ENCODE results near the gene ITGB8.
A peak's percentile ranks its signal among the peaks of the same experiment; 100 is the strongest.
"Not testable (repeated sequence)": the region's sequence is repeated elsewhere in the genome, so short reads cannot be mapped to it uniquely, and the experiment has no call there.

Gene ITGB8

DNA sequence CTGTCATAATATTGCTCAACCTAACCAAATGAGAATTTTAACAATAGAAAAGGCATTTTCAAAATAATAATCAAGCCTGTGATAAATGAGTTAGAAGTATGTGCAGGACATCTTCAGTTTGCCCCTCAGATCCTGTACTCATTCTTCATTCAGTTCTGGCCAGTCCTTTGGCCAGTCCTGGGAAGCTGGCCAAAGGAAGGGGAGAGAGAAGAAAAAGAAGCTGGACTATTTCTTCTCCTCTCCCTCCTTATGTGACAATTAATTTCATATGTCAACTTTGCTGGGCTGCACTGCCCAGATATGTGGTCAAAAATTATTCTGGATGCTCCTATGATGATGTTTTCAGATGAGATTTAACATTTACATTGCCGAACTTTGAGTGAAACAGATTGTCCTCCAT lies 31.6 kb upstream of the ITGB8 start:
- Histone ChIP-seq H3K4me1 (ENCODE audit: low read depth, poor library complexity, severe bottlenecking) (peaks cover 67% of the 10 kb centered on the region), H3K4me2 (peak overlapping the region; percentile 64; the same call in 1 of the 2 replicates), H3K27ac (no peak overlapping the region; the same call in 1 of the 2 replicates), H3K36me3 (ENCODE audit: insufficient read depth) (no peaks in the 10 kb centered on the region), H4K20me1 (ENCODE audit: insufficient read depth) (no peaks in the 10 kb centered on the region), H2AFZ (ENCODE audit: low read depth) (no peak overlapping the region), H3K27me3 (ENCODE audit: insufficient read depth, low read depth) (no peaks in the 10 kb centered on the region), H3K79me2 (ENCODE audit: insufficient read depth, low read depth) (no peaks in the 10 kb centered on the region), H3K9ac (no peak overlapping the region), H3K4me3 (IDR thresholded peaks at IDR 0.05; ENCODE audit: insufficient read depth, low read depth, low read length) (no peak overlapping the region)
- no peak for TF ChIP-seq CTCF (conservative IDR thresholded peaks at IDR 0.05; ENCODE audit: low read depth, low read length)

DNA sequence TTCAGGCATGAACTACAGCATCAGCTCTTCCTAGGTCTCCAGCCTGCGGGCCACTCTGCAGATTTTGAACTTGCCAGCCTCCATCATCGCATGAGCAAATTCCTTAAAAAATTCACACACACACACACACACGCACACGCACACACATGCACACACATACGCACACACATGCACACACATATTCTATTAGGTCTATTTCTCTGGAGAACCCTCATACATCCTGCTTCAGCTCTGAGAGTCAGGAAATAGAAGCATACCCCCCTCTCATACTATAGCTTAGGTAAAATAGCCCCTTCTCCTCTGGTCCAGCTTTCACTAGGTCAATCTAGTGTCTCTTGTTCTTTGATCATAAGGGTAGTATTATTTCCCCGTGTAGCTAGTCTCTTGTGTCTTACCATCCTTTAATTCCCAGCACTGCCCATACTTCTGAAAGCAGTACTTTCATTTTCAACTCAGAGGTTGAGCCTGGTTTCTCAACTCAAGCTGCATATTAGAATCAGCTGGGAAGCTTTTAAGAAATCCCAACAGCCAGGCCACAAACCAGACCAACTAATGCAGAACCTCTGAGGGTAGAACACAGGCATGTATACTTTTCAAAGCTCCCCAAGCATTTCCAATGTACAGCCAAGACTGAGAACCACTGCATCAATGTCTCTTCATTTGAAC lies 30.9 kb upstream of the ITGB8 start:
- H3K4me1 ChIP-seq (ENCODE audit: low read depth, poor library complexity, severe bottlenecking): peaks cover 67% of the 10 kb centered on the region

GRCh38 chr7:20301311-20301939 lies 29.3 kb upstream of the ITGB8 start:
- no peak overlapping the region for H2AFZ ChIP-seq (ENCODE audit: low read depth)

More for the DNA sequence above, 30.9 kb upstream of the ITGB8 start:
- Histone ChIP-seq H3K36me3 (ENCODE audit: insufficient read depth) (no peaks in the 10 kb centered on the region), H4K20me1 (ENCODE audit: insufficient read depth) (no peaks in the 10 kb centered on the region), H3K27me3 (ENCODE audit: insufficient read depth, low read depth) (no peaks in the 10 kb centered on the region), H3K79me2 (ENCODE audit: insufficient read depth, low read depth) (no peaks in the 10 kb centered on the region), H3K9ac (no peak overlapping the region), H3K27ac (peak overlapping the region; percentile 31), H2AFZ (ENCODE audit: low read depth) (no peak overlapping the region; the same call in 1 of the 2 replicates), H3K4me3 (IDR thresholded peaks at IDR 0.05; ENCODE audit: insufficient read depth, low read depth, low read length) (no peak overlapping the region), H3K4me2 (peak overlapping the region; percentile 64)
- TF ChIP-seq CTCF (conservative IDR thresholded peaks at IDR 0.05; ENCODE audit: low read depth, low read length): no peak

DNA sequence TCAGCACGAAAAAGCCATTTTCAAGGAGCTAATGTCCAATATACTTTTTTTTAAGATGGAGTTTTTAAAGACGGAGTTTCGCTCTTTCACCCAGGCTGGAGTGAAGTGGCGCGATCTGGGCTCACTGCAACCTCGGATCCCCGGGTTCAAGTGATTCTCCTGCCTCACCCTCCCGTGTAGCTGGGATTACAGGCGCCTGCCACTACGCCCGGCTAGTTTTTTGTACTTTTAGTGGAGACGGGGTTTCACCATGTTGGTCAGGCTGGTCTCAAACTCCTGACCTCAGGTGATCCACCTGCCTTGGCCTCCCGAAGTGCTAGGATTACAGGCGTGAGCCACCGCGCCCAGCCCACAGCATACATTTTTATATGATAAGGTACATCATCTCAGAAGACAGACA lies 28.4 kb upstream of the ITGB8 start:
- Histone ChIP-seq H3K4me1 (ENCODE audit: low read depth, poor library complexity, severe bottlenecking) (peaks cover 78% of the 10 kb centered on the region), H3K4me2 (0 out of 2 replicates have a peak overlapping the region, but pooled peaks have one; percentile 42)
- H3K27ac ChIP-seq; H3K9ac ChIP-seq; H2AFZ ChIP-seq (ENCODE audit: low read depth); H3K27me3 ChIP-seq (ENCODE audit: insufficient read depth, low read depth); H3K4me3 ChIP-seq (IDR thresholded peaks at IDR 0.05; ENCODE audit: insufficient read depth, low read depth, low read length); H4K20me1 ChIP-seq (ENCODE audit: insufficient read depth); H3K79me2 ChIP-seq (ENCODE audit: insufficient read depth, low read depth); H3K36me3 ChIP-seq (ENCODE audit: insufficient read depth): not testable (repeated sequence)

More at GRCh38 chr7:20301311-20301939, 29.3 kb upstream of the ITGB8 start:
- Histone ChIP-seq H3K4me1 (ENCODE audit: low read depth, poor library complexity, severe bottlenecking) (peaks cover 77% of the 10 kb centered on the region), H3K27me3 (ENCODE audit: insufficient read depth, low read depth) (no peaks in the 10 kb centered on the region), H3K36me3 (ENCODE audit: insufficient read depth) (no peaks in the 10 kb centered on the region), H3K9ac (no peak overlapping the region), H3K4me2 (peak overlapping the region; percentile 42), H4K20me1 (ENCODE audit: insufficient read depth) (no peaks in the 10 kb centered on the region), H3K4me3 (IDR thresholded peaks at IDR 0.05; ENCODE audit: insufficient read depth, low read depth, low read length) (no peak overlapping the region), H3K79me2 (ENCODE audit: insufficient read depth, low read depth) (no peaks in the 10 kb centered on the region), H3K27ac (no peak overlapping the region)
- TF ChIP-seq CTCF (conservative IDR thresholded peaks at IDR 0.05; ENCODE audit: low read depth, low read length): no peak

- no peak overlapping the region for H3K4me3 ChIP-seq (IDR thresholded peaks at IDR 0.05; ENCODE audit: insufficient read depth, low read depth, low read length)
- H3K79me2 ChIP-seq (ENCODE audit: insufficient read depth, low read depth): no peaks in the 10 kb centered on the region
- no peaks in the 10 kb centered on the region for H3K27me3 ChIP-seq (ENCODE audit: insufficient read depth, low read depth)
- TF ChIP-seq CTCF (conservative IDR thresholded peaks at IDR 0.05; ENCODE audit: low read depth, low read length): no peak
- H3K4me2 ChIP-seq: no peak overlapping the region
- no peak overlapping the region for H2AFZ ChIP-seq (ENCODE audit: low read depth)
- H3K9ac ChIP-seq: no peak overlapping the region
- H3K27ac ChIP-seq: no peak overlapping the region
- H4K20me1 ChIP-seq (ENCODE audit: insufficient read depth): no peaks in the 10 kb centered on the region
- no peaks in the 10 kb centered on the region for H3K36me3 ChIP-seq (ENCODE audit: insufficient read depth)
- peaks cover 84% of the 10 kb centered on the region for H3K4me1 ChIP-seq (ENCODE audit: low read depth, poor library complexity, severe bottlenecking)
Measured at GRCh38 chr7:20302891-20303290, 27.8 kb upstream of the ITGB8 start.

All from KMS-11 (cell line).